ENCODE measurements around the gene HDAC10.

HDAC10 gene

DNA sequence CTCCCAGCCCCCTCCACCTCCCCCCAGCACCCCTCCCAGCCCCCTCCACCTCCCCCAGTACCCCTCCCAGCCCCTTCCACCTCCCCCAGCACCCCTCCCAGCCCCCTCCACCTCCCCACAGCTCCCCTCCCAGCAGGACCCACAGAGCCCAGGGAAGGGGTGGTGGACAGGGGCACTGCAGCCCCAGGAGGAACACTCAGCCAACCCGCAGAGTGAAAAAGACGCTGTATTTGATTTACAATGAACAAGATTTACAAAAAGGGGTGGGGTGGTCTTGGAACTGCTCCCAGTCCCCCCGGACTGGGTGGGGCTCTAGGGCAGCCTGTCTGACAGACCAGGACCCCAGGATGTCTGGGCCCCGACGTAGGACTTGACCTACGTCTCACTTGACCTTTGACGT, 23.7 kb upstream of the HDAC10 start:
- TF ChIP-seq EGR1 (IDR thresholded peaks at IDR 0.05) (no peak), TEAD4 (IDR thresholded peaks at IDR 0.05) (no peak), ZBTB7A (IDR thresholded peaks at IDR 0.05; ENCODE audit: low read depth) (no peak), YY1 (IDR thresholded peaks at IDR 0.05; ENCODE audit: low read depth) (no peak), CREB1 (IDR thresholded peaks at IDR 0.05; ENCODE audit: low read depth) (no peak), CEBPB (IDR thresholded peaks at IDR 0.05) (no peak), TAF1 (IDR thresholded peaks at IDR 0.05; ENCODE audit: low read depth) (no peak), TCF12 (IDR thresholded peaks at IDR 0.05; ENCODE audit: low read depth) (no peak), FOXM1 (IDR thresholded peaks at IDR 0.05; ENCODE audit: borderline replicate concordance, low read depth) (no peak), EP300 (IDR thresholded peaks at IDR 0.05; ENCODE audit: borderline replicate concordance) (no peak), RAD21 (IDR thresholded peaks at IDR 0.05; ENCODE audit: low read depth) (no peak), NFIC (IDR thresholded peaks at IDR 0.05) (no peak)
- TF ChIP-seq, protein P1, sequence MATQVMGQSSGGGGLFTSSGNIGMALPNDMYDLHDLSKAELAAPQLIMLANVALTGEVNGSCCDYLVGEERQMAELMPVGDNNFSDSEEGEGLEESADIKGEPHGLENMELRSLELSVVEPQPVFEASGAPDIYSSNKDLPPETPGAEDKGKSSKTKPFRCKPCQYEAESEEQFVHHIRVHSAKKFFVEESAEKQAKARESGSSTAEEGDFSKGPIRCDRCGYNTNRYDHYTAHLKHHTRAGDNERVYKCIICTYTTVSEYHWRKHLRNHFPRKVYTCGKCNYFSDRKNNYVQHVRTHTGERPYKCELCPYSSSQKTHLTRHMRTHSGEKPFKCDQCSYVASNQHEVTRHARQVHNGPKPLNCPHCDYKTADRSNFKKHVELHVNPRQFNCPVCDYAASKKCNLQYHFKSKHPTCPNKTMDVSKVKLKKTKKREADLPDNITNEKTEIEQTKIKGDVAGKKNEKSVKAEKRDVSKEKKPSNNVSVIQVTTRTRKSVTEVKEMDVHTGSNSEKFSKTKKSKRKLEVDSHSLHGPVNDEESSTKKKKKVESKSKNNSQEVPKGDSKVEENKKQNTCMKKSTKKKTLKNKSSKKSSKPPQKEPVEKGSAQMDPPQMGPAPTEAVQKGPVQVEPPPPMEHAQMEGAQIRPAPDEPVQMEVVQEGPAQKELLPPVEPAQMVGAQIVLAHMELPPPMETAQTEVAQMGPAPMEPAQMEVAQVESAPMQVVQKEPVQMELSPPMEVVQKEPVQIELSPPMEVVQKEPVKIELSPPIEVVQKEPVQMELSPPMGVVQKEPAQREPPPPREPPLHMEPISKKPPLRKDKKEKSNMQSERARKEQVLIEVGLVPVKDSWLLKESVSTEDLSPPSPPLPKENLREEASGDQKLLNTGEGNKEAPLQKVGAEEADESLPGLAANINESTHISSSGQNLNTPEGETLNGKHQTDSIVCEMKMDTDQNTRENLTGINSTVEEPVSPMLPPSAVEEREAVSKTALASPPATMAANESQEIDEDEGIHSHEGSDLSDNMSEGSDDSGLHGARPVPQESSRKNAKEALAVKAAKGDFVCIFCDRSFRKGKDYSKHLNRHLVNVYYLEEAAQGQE (IDR thresholded peaks at IDR 0.05; ENCODE audit: low read depth), result no peak
- TF ChIP-seq, protein P2, sequence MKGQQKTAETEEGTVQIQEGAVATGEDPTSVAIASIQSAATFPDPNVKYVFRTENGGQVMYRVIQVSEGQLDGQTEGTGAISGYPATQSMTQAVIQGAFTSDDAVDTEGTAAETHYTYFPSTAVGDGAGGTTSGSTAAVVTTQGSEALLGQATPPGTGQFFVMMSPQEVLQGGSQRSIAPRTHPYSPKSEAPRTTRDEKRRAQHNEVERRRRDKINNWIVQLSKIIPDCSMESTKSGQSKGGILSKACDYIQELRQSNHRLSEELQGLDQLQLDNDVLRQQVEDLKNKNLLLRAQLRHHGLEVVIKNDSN (IDR thresholded peaks at IDR 0.05), result no peak
- TF ChIP-seq, protein P3, sequence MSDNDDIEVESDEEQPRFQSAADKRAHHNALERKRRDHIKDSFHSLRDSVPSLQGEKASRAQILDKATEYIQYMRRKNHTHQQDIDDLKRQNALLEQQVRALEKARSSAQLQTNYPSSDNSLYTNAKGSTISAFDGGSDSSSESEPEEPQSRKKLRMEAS (IDR thresholded peaks at IDR 0.05), result no peak

DNA sequence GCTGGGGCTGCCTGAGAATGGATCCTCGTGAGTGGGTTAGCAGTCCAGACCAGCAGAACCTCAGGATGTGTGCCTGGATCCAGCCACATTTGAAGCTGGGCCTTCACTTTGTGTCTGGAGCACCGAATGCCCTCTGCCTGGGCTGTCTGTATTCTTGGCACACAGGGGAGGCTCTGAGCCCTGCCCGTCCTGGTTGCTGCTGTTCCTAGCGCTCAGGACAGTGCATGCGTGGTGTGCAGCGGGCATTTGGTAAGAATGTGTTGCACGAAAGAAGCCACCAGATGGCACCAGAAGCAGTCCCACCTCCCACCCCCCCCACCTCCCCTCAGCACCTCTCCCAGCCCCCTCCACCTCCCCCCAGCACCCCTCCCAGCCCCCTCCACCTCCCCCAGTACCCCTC, 23.2 kb upstream of the HDAC10 start:
- TF ChIP-seq TEAD4 (IDR thresholded peaks at IDR 0.05) (0 out of 2 replicates have a peak, but pooled peaks have one; percentile 23), FOXM1 (IDR thresholded peaks at IDR 0.05; ENCODE audit: borderline replicate concordance, low read depth) (no peak), CREB1 (IDR thresholded peaks at IDR 0.05; ENCODE audit: low read depth) (no peak), ZBTB7A (IDR thresholded peaks at IDR 0.05; ENCODE audit: low read depth) (no peak), RAD21 (IDR thresholded peaks at IDR 0.05; ENCODE audit: low read depth) (peak; percentile 44; the same call in 1 of the 2 replicates)

DNA sequence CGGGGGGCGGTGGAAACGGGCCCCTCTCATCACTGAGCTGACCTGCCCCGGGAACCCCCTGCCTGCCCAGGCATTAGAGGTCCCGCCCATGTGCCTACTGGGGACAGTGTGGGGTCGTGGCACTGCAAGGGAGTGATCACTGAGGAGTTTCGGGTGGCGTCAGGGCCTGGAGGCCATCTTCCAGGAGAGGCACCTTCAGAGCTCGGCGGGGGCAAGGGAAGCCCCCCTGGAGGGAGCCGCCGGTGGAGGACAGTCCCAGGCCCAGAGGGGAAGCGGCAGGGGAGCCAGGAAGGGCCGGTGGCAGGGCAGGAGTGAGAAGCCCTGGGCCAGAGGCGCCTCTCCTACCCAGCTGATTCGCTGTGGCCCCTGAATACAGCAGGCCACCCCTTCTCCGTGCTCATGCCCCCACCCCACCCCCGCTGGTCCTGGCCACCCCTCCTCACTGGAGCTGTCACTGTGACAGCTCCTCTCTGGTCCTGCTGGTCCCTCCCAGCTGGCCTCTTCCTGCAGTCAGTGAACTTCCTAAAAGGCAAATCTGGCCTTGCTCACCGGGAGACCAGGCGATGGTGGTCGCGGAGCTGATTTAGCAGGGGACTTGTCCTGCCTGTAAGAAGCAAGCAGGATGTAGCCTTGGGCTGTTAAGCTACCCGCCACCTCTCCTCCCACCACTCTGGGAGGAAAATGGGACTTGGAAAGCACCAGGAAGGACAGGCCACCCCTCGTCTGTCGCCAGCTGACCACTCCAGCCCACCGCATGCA, 21.2 kb upstream of the HDAC10 start:
- peak; percentile 3; the same call in 1 of the 2 replicates for TF ChIP-seq YY1 (IDR thresholded peaks at IDR 0.05; ENCODE audit: low read depth)
- no peak for TF ChIP-seq TCF12 (IDR thresholded peaks at IDR 0.05; ENCODE audit: low read depth)
- no peak for TF ChIP-seq NFIC (IDR thresholded peaks at IDR 0.05)

DNA sequence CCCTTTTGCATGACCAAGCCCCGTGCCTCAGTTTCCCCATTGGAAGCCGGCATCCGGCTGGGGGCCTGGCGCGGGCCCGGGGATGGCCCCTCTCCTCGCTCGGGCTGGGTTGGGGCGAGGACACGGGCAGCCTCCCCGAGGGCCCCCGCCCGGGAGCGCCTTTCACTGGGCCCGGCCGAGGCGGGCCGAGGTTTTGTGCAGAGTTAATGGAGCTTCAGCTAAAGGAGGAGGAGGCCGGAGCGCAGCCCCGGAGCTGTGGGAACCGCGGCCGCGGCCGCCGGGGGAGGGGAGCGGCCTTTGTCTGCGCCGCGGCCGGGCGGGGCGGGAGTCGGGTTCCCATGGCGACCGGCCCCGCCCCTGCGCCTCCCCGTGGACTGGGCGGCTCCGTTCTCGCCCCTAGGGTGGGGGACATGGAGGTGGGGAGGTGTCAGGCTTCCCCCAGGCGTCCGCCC, 20.5 kb upstream of the HDAC10 start:
- TF ChIP-seq YY1 (IDR thresholded peaks at IDR 0.05; ENCODE audit: low read depth) (peak; percentile 34; the same call in 1 of the 2 replicates), NFIC (IDR thresholded peaks at IDR 0.05) (0 out of 2 replicates have a peak, but pooled peaks have one; percentile 14)
- TF ChIP-seq, protein P3 (IDR thresholded peaks at IDR 0.05), result no peak

DNA sequence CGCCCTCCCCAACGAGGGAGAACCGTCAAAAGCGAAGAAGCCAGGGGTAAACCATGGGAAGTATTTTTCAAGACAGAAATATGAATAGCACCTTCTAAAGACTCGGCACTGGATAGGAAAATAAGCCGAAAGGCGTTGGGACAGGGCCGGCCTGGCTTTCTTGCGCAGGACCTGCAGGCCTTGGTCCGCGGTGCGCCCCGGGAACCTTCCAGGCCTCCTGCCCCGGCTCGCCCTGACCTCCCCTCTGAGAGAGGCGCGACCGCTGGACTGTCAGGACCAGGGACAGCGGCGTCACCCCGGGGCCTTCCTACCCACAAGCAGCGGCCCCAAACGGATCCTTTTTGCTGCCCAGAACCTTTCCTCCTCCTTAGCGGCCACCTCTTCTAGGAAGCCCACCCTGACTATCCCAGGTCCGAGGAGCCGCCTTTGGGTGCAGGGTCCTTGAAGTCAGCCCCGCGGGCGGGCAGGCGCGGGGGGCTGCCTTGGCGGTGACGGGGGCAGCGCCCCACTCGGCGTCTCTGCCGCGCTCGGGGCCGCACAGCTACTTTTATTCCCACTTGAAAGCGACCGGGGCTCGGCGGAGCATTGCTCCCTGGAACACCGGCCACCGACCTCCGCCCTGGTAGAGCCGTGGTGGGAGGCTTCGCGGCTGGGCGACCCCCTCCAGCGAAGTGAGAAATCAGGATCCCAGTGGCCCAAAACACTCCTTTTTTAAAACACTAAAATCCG, 19.8 kb upstream of the HDAC10 start:
- TF ChIP-seq FOXM1 (IDR thresholded peaks at IDR 0.05; ENCODE audit: borderline replicate concordance, low read depth) (no peak), RAD21 (IDR thresholded peaks at IDR 0.05; ENCODE audit: low read depth) (peak; percentile 22; the same call in 1 of the 2 replicates), ZBTB7A (IDR thresholded peaks at IDR 0.05; ENCODE audit: low read depth) (peak; percentile 67)
- TF ChIP-seq, protein P3 (IDR thresholded peaks at IDR 0.05), result peak; percentile 59; the same call in 1 of the 2 replicates
- TF ChIP-seq, protein P2 (IDR thresholded peaks at IDR 0.05), result no peak
- TF ChIP-seq, protein P1 (IDR thresholded peaks at IDR 0.05; ENCODE audit: low read depth), result peak; percentile 98
